NT2/D1 (cell line): Measurements from ENCODE around the gene PTGIR.
"Not testable (repeated sequence)": the region's sequence is repeated elsewhere in the genome, so short reads cannot be mapped to it uniquely, and the experiment has no call there.

Source experiments
- DNase-seq: peaks from one replicate; pipeline ENCODE4 v3.0.0-alpha.2; 2011; ENCODE audit warnings: low read depth, low spot score
- H3K27me3 ChIP-seq: 2 replicates; pipeline ENCODE4 v1.6.0; 2011; ENCODE audit warnings: mild to moderate bottlenecking; ENCODE audit not compliant: insufficient read length, insufficient read depth
- H3K36me3 ChIP-seq: 2 replicates; pipeline ENCODE4 v1.6.1; 2011; ENCODE audit warnings: mild to moderate bottlenecking, low read length, mixed read lengths; ENCODE audit not compliant: insufficient read depth, insufficient read length
- H3K4me1 ChIP-seq: 2 replicates; pipeline ENCODE4 v1.5.1; 2011; ENCODE audit not compliant: insufficient read depth, insufficient read length
- H3K4me3 ChIP-seq: 2 replicates; pipeline ENCODE4 v1.5.1; 2011; ENCODE audit warnings: low read depth; ENCODE audit not compliant: insufficient read length
- H3K9ac ChIP-seq: 2 replicates; pipeline ENCODE4 v1.6.0; 2011; ENCODE audit warnings: low read depth; ENCODE audit not compliant: insufficient read length
- H3K9me3 ChIP-seq: 2 replicates; pipeline ENCODE4 v1.5.1; 2011; ENCODE audit warnings: mild to moderate bottlenecking, low read length; ENCODE audit not compliant: insufficient read depth
- SUZ12 ChIP-seq: IDR thresholded peaks from 2 replicates; pipeline ENCODE4 v1.6.1; 2011; ENCODE audit not compliant: insufficient read length, insufficient read depth; ENCODE audit errors: extremely low read depth
- YY1 ChIP-seq: IDR thresholded peaks from 2 replicates; pipeline ENCODE4 v1.6.1; 2011; ENCODE audit not compliant: insufficient read length, insufficient read depth
- ZNF274 ChIP-seq: IDR thresholded peaks from 2 replicates; pipeline ENCODE4 v1.6.1; 2011; ENCODE audit warnings: mild to moderate bottlenecking, low read depth, low read length

Gene PTGIR

GRCh38 chr19:46630586-46631205 is 5.8 kb upstream of the PTGIR start:
- no peak for TF ChIP-seq ZNF274
- TF ChIP-seq SUZ12, result no peak
- TF ChIP-seq YY1, result no peak
- Histone ChIP-seq H3K4me3 (no peak overlapping the region), H3K9ac (no peak overlapping the region), H3K36me3 (no peaks in the 10 kb centered on the region), H3K4me1 (peaks cover 13% of the 10 kb centered on the region), H3K9me3 (no peaks in the 10 kb centered on the region), H3K27me3 (peaks cover 28% of the 10 kb centered on the region)
- no peak for DNase-seq

GRCh38 chr19:46629546-46630025 is 4.7 kb upstream of the PTGIR start:
- Histone ChIP-seq H3K4me3 (no peak overlapping the region), H3K36me3 (no peaks in the 10 kb centered on the region), H3K4me1 (peaks cover 11% of the 10 kb centered on the region), H3K27me3 (peaks cover 20% of the 10 kb centered on the region), H3K9ac (no peak overlapping the region), H3K9me3 (no peaks in the 10 kb centered on the region)
- DNase-seq, result no peak
- TF ChIP-seq YY1 (no peak), SUZ12 (no peak), ZNF274 (no peak)

GRCh38 chr19:46628970-46629369 is 4.1 kb upstream of the PTGIR start:
- not testable (repeated sequence) for H3K9me3 ChIP-seq, H3K9ac ChIP-seq, H3K36me3 ChIP-seq, DNase-seq, H3K4me3 ChIP-seq
- Histone ChIP-seq H3K27me3 (peaks cover 17% of the 10 kb centered on the region), H3K4me1 (peaks cover 11% of the 10 kb centered on the region)

- no peak for TF ChIP-seq YY1
- no peak for TF ChIP-seq SUZ12
- no peak for TF ChIP-seq ZNF274
- peaks cover 12% of the 10 kb centered on the region for H3K4me1 ChIP-seq
- H3K4me3 ChIP-seq, result no peak overlapping the region
- no peaks in the 10 kb centered on the region for H3K36me3 ChIP-seq
- no peak for DNase-seq
- H3K9ac ChIP-seq, result no peak overlapping the region
- H3K27me3 ChIP-seq, result no peaks in the 10 kb centered on the region
- H3K9me3 ChIP-seq, result no peaks in the 10 kb centered on the region
Observed at GRCh38 chr19:46626446-46626845, 1.6 kb upstream of the PTGIR start.

GRCh38 chr19:46625731-46626130 is 842 bp upstream of the PTGIR start:
- Histone ChIP-seq H3K4me1 (peaks cover 15% of the 10 kb centered on the region), H3K9ac (no peak overlapping the region), H3K36me3 (no peaks in the 10 kb centered on the region), H3K4me3 (no peak overlapping the region), H3K9me3 (no peaks in the 10 kb centered on the region), H3K27me3 (no peaks in the 10 kb centered on the region)
- no peak for DNase-seq
- no peak for TF ChIP-seq YY1
- TF ChIP-seq SUZ12, result no peak
- no peak for TF ChIP-seq ZNF274

GRCh38 chr19:46623915-46624502 is 880 bp downstream of the PTGIR start:
- DNase-seq, result no peak
- Histone ChIP-seq H3K4me3 (no peak overlapping the region), H3K9me3 (no peaks in the 10 kb centered on the region), H3K4me1 (peaks cover 19% of the 10 kb centered on the region), H3K9ac (no peak overlapping the region), H3K36me3 (no peaks in the 10 kb centered on the region), H3K27me3 (no peaks in the 10 kb centered on the region)
- TF ChIP-seq ZNF274 (no peak), SUZ12 (no peak), YY1 (no peak)

GRCh38 chr19:46622118-46622446 is 2.8 kb downstream of the PTGIR start:
- TF ChIP-seq SUZ12, result no peak
- TF ChIP-seq YY1, result no peak
- TF ChIP-seq ZNF274, result no peak
- no peaks in the 10 kb centered on the region for H3K36me3 ChIP-seq
- H3K9me3 ChIP-seq, result no peaks in the 10 kb centered on the region
- no peak overlapping the region for H3K4me3 ChIP-seq
- no peaks in the 10 kb centered on the region for H3K27me3 ChIP-seq
- H3K9ac ChIP-seq, result no peak overlapping the region
- no peak for DNase-seq
- H3K4me1 ChIP-seq, result peaks cover 18% of the 10 kb centered on the region
